KOPT-K1 (cell line): Measurements from ENCODE around the gene HMGXB4.

ENCODE experiments used
- H3K27ac ChIP-seq: fragments of 200-600 bp; sonication (generic); 2 replicates; pipeline ENCODE4 v1.5.1; 2016; ENCODE audit warnings: antibody characterized with exemption, mild to moderate bottlenecking, low read depth, low read length; ENCODE audit not compliant: poor library complexity, severe bottlenecking
- H3K36me3 ChIP-seq: fragments of 200-600 bp; sonication (generic); 2 replicates; pipeline ENCODE4 v1.5.1; 2017; ENCODE audit warnings: antibody characterized with exemption, mild to moderate bottlenecking, low read length, moderate library complexity; ENCODE audit not compliant: insufficient read depth
- H3K9me3 ChIP-seq: fragments of 200-600 bp; sonication (generic); 2 replicates; pipeline ENCODE4 v1.5.1; 2017; ENCODE audit warnings: antibody characterized with exemption, low read length, mild to moderate bottlenecking; ENCODE audit not compliant: insufficient read depth, poor library complexity, severe bottlenecking

HMGXB4 gene, protein sequence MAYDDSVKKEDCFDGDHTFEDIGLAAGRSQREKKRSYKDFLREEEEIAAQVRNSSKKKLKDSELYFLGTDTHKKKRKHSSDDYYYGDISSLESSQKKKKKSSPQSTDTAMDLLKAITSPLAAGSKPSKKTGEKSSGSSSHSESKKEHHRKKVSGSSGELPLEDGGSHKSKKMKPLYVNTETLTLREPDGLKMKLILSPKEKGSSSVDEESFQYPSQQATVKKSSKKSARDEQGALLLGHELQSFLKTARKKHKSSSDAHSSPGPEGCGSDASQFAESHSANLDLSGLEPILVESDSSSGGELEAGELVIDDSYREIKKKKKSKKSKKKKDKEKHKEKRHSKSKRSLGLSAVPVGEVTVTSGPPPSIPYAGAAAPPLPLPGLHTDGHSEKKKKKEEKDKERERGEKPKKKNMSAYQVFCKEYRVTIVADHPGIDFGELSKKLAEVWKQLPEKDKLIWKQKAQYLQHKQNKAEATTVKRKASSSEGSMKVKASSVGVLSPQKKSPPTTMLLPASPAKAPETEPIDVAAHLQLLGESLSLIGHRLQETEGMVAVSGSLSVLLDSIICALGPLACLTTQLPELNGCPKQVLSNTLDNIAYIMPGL

DNA sequence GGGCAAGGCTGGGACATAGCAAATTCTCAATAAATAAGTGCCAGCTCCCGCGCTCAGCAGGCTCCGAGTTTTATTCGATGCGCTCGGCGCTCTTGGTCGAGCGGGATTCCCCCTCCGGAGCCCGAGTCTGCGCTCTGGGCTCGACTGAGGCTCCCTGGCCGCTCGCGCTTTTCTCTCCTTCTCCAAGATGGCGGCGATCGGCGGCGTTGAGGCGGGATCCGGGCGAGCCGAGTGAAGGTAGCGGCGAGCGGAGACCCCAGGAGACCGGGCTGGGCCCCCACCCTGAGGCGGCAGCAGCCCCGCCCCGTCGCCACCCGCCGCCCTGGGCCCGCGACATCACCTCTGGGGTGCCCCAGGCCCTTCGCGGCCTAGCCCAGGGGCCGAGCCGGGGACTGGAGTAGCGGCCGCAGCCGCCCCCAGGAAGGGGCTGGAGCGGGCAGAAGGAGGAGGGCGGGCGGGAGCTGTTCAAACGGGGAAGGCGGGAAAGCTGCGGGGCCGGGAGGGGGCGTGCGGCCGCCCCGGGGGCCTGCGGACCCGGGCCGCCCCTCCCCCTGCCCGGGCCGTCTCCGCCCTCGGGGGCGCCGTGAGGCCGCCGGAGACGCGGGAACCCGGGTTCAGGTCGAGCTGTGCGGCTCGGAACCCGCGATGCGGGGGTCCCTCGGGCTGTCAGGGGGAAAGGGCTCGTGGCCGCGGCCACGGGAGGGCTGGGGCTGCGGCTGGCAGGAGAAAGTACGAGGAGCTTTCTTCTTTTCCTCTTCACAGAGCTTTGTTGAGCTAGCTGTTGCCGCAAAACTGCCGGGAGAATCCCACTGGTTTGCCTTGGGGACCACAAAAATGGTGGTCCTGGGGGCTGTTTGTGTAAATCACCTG is at the start of gene HMGXB4:
HMGXB4 (plus strand) TSS at position 173 of the 870 bp plus-strand sequence. CDS start 4,898 bp downstream, outside the sequence.
- Histone ChIP-seq H3K9me3 (no peaks in the 10 kb centered on the region), H3K36me3 (peaks cover 24% of the 10 kb centered on the region), H3K27ac (peak within 1 kb of the TSS; percentile 90)

DNA sequence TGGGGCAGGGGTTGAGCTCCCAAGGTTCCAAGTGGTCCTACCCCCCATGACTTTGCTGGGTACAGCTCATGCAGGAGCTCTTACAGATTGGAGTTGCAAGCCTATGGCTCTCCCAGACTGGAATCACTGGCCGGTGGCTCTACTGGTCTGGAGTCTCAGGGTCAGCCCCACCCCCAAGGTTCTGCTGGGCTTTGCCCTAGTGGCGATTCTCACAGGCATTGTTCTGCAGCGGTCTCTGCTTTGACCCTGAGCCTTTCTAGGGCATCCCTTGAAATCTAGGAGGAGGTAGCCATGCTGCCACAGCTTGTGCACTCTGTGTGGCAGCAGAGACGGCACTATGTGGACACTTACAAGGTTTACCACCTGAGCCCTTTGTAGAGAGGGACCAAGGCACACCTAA is 49.3 kb upstream of the HMGXB4 start:
- H3K36me3 ChIP-seq: no peaks in the 10 kb centered on the region
- H3K27ac ChIP-seq: no peak overlapping the region
- H3K9me3 ChIP-seq: no peaks in the 10 kb centered on the region

DNA sequence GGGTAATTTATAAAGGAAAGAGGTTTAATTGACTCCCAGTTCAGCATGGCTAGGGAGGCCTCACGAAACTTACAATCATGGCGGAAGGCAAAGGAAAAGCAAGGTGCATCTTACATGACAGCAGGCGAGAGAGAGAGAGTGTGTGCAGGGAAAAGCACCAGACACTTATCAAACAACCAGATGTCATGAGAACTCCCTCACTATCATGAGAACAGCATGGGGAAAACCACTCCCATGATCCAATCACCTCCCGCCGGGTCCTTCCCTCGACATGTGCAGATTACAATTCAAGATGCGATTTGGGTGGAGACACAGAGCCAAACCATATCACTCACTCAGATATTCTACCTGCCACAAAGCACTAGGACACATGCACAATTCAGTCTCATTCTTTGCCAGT is 48.1 kb upstream of the HMGXB4 start:
- H3K27ac ChIP-seq: no peak overlapping the region
- H3K9me3 ChIP-seq: no peaks in the 10 kb centered on the region
- H3K36me3 ChIP-seq: no peaks in the 10 kb centered on the region

GRCh38 chr22:35212009-35212408 is 45.3 kb upstream of the HMGXB4 start:
- Histone ChIP-seq H3K27ac (no peak overlapping the region), H3K36me3 (no peaks in the 10 kb centered on the region), H3K9me3 (no peaks in the 10 kb centered on the region)

GRCh38 chr22:35212996-35213395 is 44.3 kb upstream of the HMGXB4 start:
- H3K27ac ChIP-seq: no peak overlapping the region
- no peaks in the 10 kb centered on the region for H3K36me3 ChIP-seq

DNA sequence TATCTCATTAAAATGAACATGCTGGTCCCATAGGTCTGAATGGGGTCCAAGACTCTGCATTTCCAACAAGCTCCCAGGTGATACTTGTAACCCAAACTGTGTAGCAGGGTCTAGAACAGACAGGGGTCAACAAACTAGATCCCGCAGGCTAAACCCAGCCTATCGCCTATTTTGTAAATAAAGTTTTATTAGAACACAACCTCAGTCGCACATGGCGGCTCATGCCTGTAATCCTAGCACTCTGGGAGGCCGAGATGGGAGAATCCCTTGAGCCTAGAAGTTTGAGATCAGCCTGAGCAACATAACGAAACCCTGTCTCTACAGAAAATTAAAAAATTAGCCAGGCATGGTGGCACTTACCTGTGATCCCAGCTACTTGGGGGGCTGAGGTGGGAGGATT is 42.3 kb upstream of the HMGXB4 start:
- H3K36me3 ChIP-seq: no peaks in the 10 kb centered on the region
- H3K9me3 ChIP-seq: no peaks in the 10 kb centered on the region
- H3K27ac ChIP-seq: no peak overlapping the region

More at GRCh38 chr22:35212996-35213395, 44.3 kb upstream of the HMGXB4 start:
- H3K9me3 ChIP-seq: no peaks in the 10 kb centered on the region

DNA sequence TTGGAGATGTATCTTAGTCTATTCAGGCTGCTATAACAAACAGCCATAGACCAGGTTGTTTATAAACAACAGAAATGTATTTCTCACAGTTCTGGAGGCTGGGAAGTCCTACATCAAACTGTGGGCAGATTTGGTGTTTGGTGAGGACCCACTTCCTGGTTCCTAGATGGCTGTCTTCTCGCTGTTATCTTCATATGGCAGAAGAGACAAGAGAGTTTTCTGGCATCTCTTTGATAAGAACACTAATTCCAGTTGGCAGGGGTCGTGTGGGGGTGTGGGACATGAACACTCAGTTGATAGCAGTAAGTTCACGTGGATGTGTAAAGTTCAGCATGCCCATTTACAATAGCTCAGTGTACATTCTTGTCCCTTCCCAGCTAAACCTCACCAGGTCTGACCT is 41.3 kb upstream of the HMGXB4 start:
- H3K27ac ChIP-seq: no peak overlapping the region
- H3K9me3 ChIP-seq: no peaks in the 10 kb centered on the region
- no peaks in the 10 kb centered on the region for H3K36me3 ChIP-seq

DNA sequence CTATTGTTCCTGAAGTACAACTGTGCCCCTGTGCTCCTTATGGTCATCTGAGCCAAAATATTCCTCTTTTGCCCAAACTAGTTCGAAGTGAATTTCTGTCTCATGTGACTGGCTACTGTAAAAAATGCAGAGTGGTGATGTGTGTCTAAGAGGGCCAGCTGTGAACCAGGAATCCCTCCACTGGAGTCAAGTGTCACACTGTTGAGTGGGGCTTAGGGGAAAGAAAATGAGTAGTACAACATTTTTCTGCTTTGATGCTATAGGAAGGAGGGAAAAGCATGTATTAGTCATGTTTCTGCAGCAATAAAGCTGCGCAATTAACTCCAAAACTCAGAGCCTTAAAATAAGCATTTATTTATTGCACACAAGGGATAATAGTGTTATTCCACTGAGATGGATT is 39.8 kb upstream of the HMGXB4 start:
- H3K36me3 ChIP-seq: no peaks in the 10 kb centered on the region
- H3K27ac ChIP-seq: no peak overlapping the region
- H3K9me3 ChIP-seq: no peaks in the 10 kb centered on the region

DNA sequence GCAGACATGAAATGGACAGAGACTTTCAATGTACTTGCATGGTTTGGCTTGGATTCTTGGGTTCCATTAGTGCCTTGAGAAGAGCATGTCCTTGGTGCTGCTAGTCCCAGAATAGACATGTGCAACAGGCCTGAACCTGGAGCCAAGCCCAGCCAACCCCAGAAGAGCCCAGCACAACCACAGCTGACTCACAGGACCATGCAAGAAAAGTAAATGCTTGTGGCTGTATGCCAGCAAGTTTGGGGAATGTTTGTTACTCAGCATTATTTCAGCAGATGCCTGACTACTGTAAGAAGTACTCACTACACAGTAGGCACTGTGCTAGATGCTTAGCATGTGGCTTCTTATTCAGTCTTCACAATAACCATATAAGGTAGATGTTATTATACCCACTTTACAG is 39.2 kb upstream of the HMGXB4 start:
- no peaks in the 10 kb centered on the region for H3K9me3 ChIP-seq
- no peaks in the 10 kb centered on the region for H3K36me3 ChIP-seq
- H3K27ac ChIP-seq: no peak overlapping the region

DNA sequence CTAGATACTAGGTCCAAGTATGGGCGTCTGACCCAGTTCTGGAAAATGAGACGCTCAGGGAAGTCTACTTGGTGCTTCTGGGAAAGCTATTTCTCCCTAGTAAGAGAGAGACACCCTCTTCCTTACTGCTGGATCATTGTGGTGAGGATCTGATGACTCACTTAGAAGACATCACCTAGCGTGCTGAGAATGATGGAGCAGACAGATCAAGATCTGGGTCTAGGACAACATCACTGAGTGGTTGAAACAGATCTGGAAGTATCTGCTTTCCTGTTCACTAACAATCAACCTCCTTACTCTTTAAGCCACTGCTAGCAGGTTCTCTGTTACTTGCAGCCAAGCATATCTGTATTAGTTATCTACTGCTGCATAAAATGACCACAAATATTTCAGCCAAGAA is 38.3 kb upstream of the HMGXB4 start:
- Histone ChIP-seq H3K27ac (no peak overlapping the region), H3K9me3 (no peaks in the 10 kb centered on the region), H3K36me3 (no peaks in the 10 kb centered on the region)

DNA sequence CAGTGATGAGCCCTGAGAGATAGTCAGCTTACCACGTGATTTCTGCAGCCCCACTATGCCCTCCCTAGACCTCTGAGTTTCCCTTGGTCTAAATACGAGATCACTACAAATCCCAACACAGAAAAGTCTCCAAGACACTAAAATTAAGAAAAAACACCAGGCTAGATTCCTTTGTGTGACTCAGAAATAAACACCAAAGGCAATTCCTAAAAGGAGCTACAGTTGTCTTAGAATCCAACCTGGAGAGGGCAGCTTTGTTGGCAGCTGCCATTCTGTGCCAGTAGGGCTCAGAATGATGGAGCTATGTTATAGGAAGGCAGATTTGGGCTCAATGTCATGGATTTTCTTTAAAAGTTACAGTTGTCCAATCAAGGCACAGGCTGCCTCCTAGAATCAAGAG is 37.1 kb upstream of the HMGXB4 start:
- H3K36me3 ChIP-seq: no peaks in the 10 kb centered on the region
- no peaks in the 10 kb centered on the region for H3K9me3 ChIP-seq
- H3K27ac ChIP-seq: no peak overlapping the region

GRCh38 chr22:35225010-35225409 is 32.3 kb upstream of the HMGXB4 start:
- Histone ChIP-seq H3K36me3 (peaks cover 5% of the 10 kb centered on the region; the same call in 1 of the 2 replicates), H3K9me3 (no peaks in the 10 kb centered on the region), H3K27ac (no peak overlapping the region)

- H3K36me3 ChIP-seq: peaks cover 5% of the 10 kb centered on the region; the same call in 1 of the 2 replicates
- H3K9me3 ChIP-seq: no peaks in the 10 kb centered on the region
- no peak overlapping the region for H3K27ac ChIP-seq
Observed at GRCh38 chr22:35226958-35227647, 30.2 kb upstream of the HMGXB4 start.

DNA sequence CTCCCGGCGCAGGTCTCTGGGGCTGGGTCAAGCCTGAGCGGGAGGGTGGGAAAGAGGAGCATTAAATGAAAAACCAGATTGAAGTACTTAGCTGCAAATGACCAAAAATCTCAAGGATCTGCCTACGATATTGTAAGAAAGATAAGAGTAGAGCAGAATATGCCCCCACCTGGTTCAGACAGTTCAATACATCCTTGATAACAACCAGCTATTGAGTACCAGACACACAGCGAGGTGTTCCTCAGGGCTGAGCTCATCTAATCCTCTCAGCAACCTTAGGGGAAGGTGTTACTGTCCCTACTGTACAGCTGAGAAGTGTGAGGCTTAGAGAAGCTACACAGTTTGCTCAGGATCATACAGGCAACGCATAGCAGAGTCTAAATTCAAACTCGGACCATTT is 27.4 kb upstream of the HMGXB4 start:
- Histone ChIP-seq H3K36me3 (peaks cover 5% of the 10 kb centered on the region; the same call in 1 of the 2 replicates), H3K27ac (no peak overlapping the region), H3K9me3 (no peaks in the 10 kb centered on the region)
